ENCODE measurements around the gene AKAP13.
"Not testable (repeated sequence)": the region's sequence is repeated elsewhere in the genome, so short reads cannot be mapped to it uniquely, and the experiment has no call there.

AKAP13 gene

GRCh38 chr15:85414495-85414894, 34.1 kb downstream of the AKAP13 start:
- DNase-seq, result no peak

- DNase-seq, result no peak
Observed at GRCh38 chr15:85414991-85415390, 34.6 kb downstream of the AKAP13 start.

GRCh38 chr15:85415783-85416182, 35.4 kb downstream of the AKAP13 start:
- DNase-seq, result no peak

GRCh38 chr15:85417276-85417675, 36.9 kb downstream of the AKAP13 start:
- DNase-seq, result no peak

GRCh38 chr15:85419161-85419560, 38.8 kb downstream of the AKAP13 start:
- no peak for DNase-seq

GRCh38 chr15:85421116-85421925, 40.9 kb downstream of the AKAP13 start:
- no peak for DNase-seq

- no peak for DNase-seq
Observed at GRCh38 chr15:85422607-85423006, 42.2 kb downstream of the AKAP13 start.

GRCh38 chr15:85423256-85423655, 42.9 kb downstream of the AKAP13 start:
- DNase-seq, result no peak

- DNase-seq, result no peak
Observed at GRCh38 chr15:85424154-85424553, 43.8 kb downstream of the AKAP13 start.

- no peak for DNase-seq
Observed at GRCh38 chr15:85426481-85426880, 46.1 kb downstream of the AKAP13 start.

GRCh38 chr15:85427286-85428028, 47.1 kb downstream of the AKAP13 start:
- DNase-seq, result no peak

- no peak for DNase-seq
Observed at GRCh38 chr15:85429522-85429921, 49.1 kb downstream of the AKAP13 start.

- DNase-seq, result no peak
Observed at GRCh38 chr15:85430406-85431204, 50.2 kb downstream of the AKAP13 start.

GRCh38 chr15:85439996-85440395, 59.6 kb downstream of the AKAP13 start:
- no peak for DNase-seq

- no peak for DNase-seq
Observed at GRCh38 chr15:85440451-85440850, 60.0 kb downstream of the AKAP13 start.

- DNase-seq, result not testable (repeated sequence)
Observed at GRCh38 chr15:85441854-85442253, 61.5 kb downstream of the AKAP13 start.

GRCh38 chr15:85443046-85443445, 62.6 kb downstream of the AKAP13 start:
- DNase-seq, result no peak

GRCh38 chr15:85443593-85444087, 63.2 kb downstream of the AKAP13 start:
- no peak for DNase-seq

- DNase-seq, result no peak
Observed at GRCh38 chr15:85444122-85444745, 63.8 kb downstream of the AKAP13 start.

- DNase-seq, result no peak
Observed at GRCh38 chr15:85445361-85445760, 65.0 kb downstream of the AKAP13 start.

GRCh38 chr15:85451099-85451700, 70.8 kb downstream of the AKAP13 start:
- no peak for DNase-seq

GRCh38 chr15:85452436-85452835, 72.0 kb downstream of the AKAP13 start:
- DNase-seq, result no peak

Measured in SIG-M5 (cell line).